Measurements from ENCODE around the gene MAP2. TPM values are rescaled to one million over a fixed set of nuclear protein-coding genes. Genes with fewer than 3 reads are reported as not detected.
A peak's percentile ranks its signal among the peaks of the same experiment; 100 is the strongest.

The MAP2 gene
- total RNA-seq, 3 donors from 2014 or later, result 8.2 to 18.6 (median 11.5) TPM

GRCh38 chr2:209523041-209523740, 99.3 kb downstream of the MAP2 start:
- H3K4me3 ChIP-seq, result no peak overlapping the region
- no peak for DNase-seq (ENCODE audit: low spot score in 2 of 2)
- TF ChIP-seq, protein P1, sequence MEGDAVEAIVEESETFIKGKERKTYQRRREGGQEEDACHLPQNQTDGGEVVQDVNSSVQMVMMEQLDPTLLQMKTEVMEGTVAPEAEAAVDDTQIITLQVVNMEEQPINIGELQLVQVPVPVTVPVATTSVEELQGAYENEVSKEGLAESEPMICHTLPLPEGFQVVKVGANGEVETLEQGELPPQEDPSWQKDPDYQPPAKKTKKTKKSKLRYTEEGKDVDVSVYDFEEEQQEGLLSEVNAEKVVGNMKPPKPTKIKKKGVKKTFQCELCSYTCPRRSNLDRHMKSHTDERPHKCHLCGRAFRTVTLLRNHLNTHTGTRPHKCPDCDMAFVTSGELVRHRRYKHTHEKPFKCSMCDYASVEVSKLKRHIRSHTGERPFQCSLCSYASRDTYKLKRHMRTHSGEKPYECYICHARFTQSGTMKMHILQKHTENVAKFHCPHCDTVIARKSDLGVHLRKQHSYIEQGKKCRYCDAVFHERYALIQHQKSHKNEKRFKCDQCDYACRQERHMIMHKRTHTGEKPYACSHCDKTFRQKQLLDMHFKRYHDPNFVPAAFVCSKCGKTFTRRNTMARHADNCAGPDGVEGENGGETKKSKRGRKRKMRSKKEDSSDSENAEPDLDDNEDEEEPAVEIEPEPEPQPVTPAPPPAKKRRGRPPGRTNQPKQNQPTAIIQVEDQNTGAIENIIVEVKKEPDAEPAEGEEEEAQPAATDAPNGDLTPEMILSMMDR (IDR thresholded peaks at IDR 0.05), result no peak
- TF ChIP-seq POLR2A (IDR thresholded peaks at IDR 0.05), result no peak
- no peak for TF ChIP-seq POLR2AphosphoS5 (IDR thresholded peaks at IDR 0.05)
- no peaks in the 10 kb centered on the region for H3K36me3 ChIP-seq
- H3K4me1 ChIP-seq, result no peaks in the 10 kb centered on the region
- no peaks in the 10 kb centered on the region for H3K27me3 ChIP-seq
- no peak overlapping the region for H3K27ac ChIP-seq
- intact Hi-C loops (cut with DNase I; ENCODE audit: low total_unique reads), result no loop called here
- H3K9me3 ChIP-seq, result no peaks in the 10 kb centered on the region

- intact Hi-C loops (cut with DNase I; ENCODE audit: low total_unique reads), result no loop called here
- no peaks in the 10 kb centered on the region for H3K36me3 ChIP-seq
- no peaks in the 10 kb centered on the region for H3K27me3 ChIP-seq
- no peak overlapping the region for H3K27ac ChIP-seq
- no peak for DNase-seq (ENCODE audit: low spot score in 2 of 2)
- TF ChIP-seq POLR2AphosphoS5 (IDR thresholded peaks at IDR 0.05) (no peak), POLR2A (IDR thresholded peaks at IDR 0.05) (no peak)
- TF ChIP-seq, protein P1 (IDR thresholded peaks at IDR 0.05), result no peak
- H3K9me3 ChIP-seq, result no peaks in the 10 kb centered on the region
- no peak overlapping the region for H3K4me3 ChIP-seq
- H3K4me1 ChIP-seq, result no peaks in the 10 kb centered on the region
Measured at GRCh38 chr2:209523867-209524266, 100.0 kb downstream of the MAP2 start.

DNA sequence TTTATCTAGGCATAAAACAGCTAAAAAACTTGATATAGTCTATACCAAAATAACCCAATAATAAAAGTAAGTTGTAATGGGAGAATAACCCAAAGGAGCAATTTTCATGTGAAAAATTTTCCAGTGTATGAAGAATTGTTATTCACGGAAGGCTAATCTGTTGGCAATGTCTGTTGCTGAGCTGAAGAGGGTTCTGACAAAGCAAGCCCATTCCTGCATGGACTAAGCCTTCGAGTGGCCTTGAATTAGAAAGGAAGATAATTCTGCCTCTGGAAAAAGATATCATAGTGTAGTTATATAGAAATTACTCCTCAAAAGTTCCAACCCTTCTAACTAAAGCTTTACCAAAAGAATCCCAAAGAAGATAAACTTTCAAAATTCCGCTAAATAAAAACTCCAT, 101.5 kb downstream of the MAP2 start:
- Histone ChIP-seq H3K4me1 (no peaks in the 10 kb centered on the region), H3K9me3 (no peaks in the 10 kb centered on the region), H3K27me3 (no peaks in the 10 kb centered on the region), H3K27ac (no peak overlapping the region), H3K36me3 (no peaks in the 10 kb centered on the region), H3K4me3 (no peak overlapping the region)
- intact Hi-C loops (cut with DNase I; ENCODE audit: low total_unique reads), result no loop called here
- TF ChIP-seq POLR2A (IDR thresholded peaks at IDR 0.05), result no peak
- TF ChIP-seq, protein P1 (IDR thresholded peaks at IDR 0.05), result no peak
- no peak for TF ChIP-seq POLR2AphosphoS5 (IDR thresholded peaks at IDR 0.05)
- DNase-seq (ENCODE audit: low spot score in 2 of 2), result no peak

GRCh38 chr2:209525834-209526281, 102.0 kb downstream of the MAP2 start:
- no peak for TF ChIP-seq POLR2AphosphoS5 (IDR thresholded peaks at IDR 0.05)
- TF ChIP-seq, protein P1 (IDR thresholded peaks at IDR 0.05), result no peak
- no peak for TF ChIP-seq POLR2A (IDR thresholded peaks at IDR 0.05)
- Histone ChIP-seq H3K27ac (no peak overlapping the region), H3K4me1 (no peaks in the 10 kb centered on the region), H3K9me3 (no peaks in the 10 kb centered on the region), H3K27me3 (no peaks in the 10 kb centered on the region), H3K36me3 (no peaks in the 10 kb centered on the region), H3K4me3 (peak overlapping the region in 1 of 3 donors; percentile 18)
- intact Hi-C loops (cut with DNase I; ENCODE audit: low total_unique reads), result no loop called here
- no peak for DNase-seq (ENCODE audit: low spot score in 2 of 2)

GRCh38 chr2:209526561-209526960, 102.7 kb downstream of the MAP2 start:
- Histone ChIP-seq H3K9me3 (no peaks in the 10 kb centered on the region), H3K4me3 (peak overlapping the region in 2 of 3 donors; percentile 18 to 24), H3K36me3 (no peaks in the 10 kb centered on the region), H3K27ac (no peak overlapping the region), H3K27me3 (no peaks in the 10 kb centered on the region), H3K4me1 (no peaks in the 10 kb centered on the region)
- no peak for DNase-seq (ENCODE audit: low spot score in 2 of 2)
- intact Hi-C loops (cut with DNase I; ENCODE audit: low total_unique reads), result no loop called here
- TF ChIP-seq POLR2A (IDR thresholded peaks at IDR 0.05) (no peak), POLR2AphosphoS5 (IDR thresholded peaks at IDR 0.05) (no peak)
- TF ChIP-seq, protein P1 (IDR thresholded peaks at IDR 0.05), result no peak
